MM.1S (cell line): ENCODE data around the gene MYMK.

Source experiments
- CTCF ChIP-seq: fragments of 300-600 bp; sonication (generic); IDR thresholded peaks from 2 replicates; pipeline ENCODE4 v1.5.1; 2016; ENCODE audit warnings: antibody characterized with exemption, low read length, mixed read lengths
- EZH2 ChIP-seq: fragments of 300-600 bp; sonication (generic); optimal IDR thresholded peaks from 2 replicates; pipeline ENCODE3; 2017; ENCODE audit warnings: low read depth, mild to moderate bottlenecking, antibody characterized with exemption, low read length, mixed read lengths
- EZH2phosphoT487 ChIP-seq: fragments of 300-600 bp; sonication (generic); IDR thresholded peaks from 2 replicates; pipeline ENCODE4 v1.6.1; 2018; ENCODE audit warnings: antibody characterized with exemption, low read length

- TF ChIP-seq CTCF (no peak), EZH2 (no peak), EZH2phosphoT487 (no peak)
Measured at GRCh38 chr9:133569121-133569785, 44.5 kb upstream of the MYMK start.
